Natural killer cell treated with Interleukin-12 subunit alpha and Interleukin-12 subunit beta and Interleukin-15 and Interleukin-18, amount 100 ng/mL, for 72 hours (primary cell): ENCODE results near the gene WASHC1. TPM values are rescaled to one million over a fixed set of nuclear protein-coding genes. Genes with fewer than 3 reads are reported as not detected.
"Not testable (repeated sequence)": the region's sequence is repeated elsewhere in the genome, so short reads cannot be mapped to it uniquely, and the experiment has no call there.

Source experiments
- ATAC-seq, 2 donors: fragments of 150-1000 bp; cut with Tn5 transposase in 1 of 2; sonication (Bioruptor Pico), chemical (Tn5 transposase) in 1 of 2; 2 replicates each; pipeline ENCODE4 v1.10.0; 2021
- DNase-seq: peaks from one replicate; pipeline ENCODE4 v3.0.0; 2022; ENCODE audit warnings: low spot score
- H3K27ac Mint-ChIP-seq, 2 donors: 1 replicate in 1 of 2; 2 replicates in 1 of 2; pipeline ENCODE4 v1.8.0; 2022; ENCODE audit warnings: mixed read lengths in 2 of 2, mild to moderate bottlenecking in 1 of 2, moderate library complexity in 1 of 2
- H3K27me3 Mint-ChIP-seq, 2 donors: 1 replicate in 1 of 2; 2 replicates in 1 of 2; pipeline ENCODE4 v1.8.0; 2022; ENCODE audit warnings: mixed read lengths in 2 of 2
- H3K36me3 Mint-ChIP-seq: one replicate; pipeline ENCODE4 v1.8.0; 2022; ENCODE audit warnings: mixed read lengths
- H3K4me1 Mint-ChIP-seq, 2 donors: 1 replicate in 1 of 2; 2 replicates in 1 of 2; pipeline ENCODE4 v1.8.0; 2022; ENCODE audit warnings: low read depth in 2 of 2, mixed read lengths in 2 of 2, mild to moderate bottlenecking in 1 of 2
- H3K4me3 Mint-ChIP-seq: one replicate; pipeline ENCODE4 v1.8.0; 2022; ENCODE audit warnings: mixed read lengths
- H3K9me3 Mint-ChIP-seq: 2 replicates; pipeline ENCODE4 v1.8.0; 2022; ENCODE audit warnings: mixed read lengths
- total RNA-seq, 2 donors: library from RNA; stranded (reverse); gene quantifications; one replicate each; pipeline ENCODE4 v1.2.3, GENCODE V29; 2022

WASHC1 gene
- total RNA-seq, 2 donors from 2014 or later = 12.4 to 17.5 TPM

DNA sequence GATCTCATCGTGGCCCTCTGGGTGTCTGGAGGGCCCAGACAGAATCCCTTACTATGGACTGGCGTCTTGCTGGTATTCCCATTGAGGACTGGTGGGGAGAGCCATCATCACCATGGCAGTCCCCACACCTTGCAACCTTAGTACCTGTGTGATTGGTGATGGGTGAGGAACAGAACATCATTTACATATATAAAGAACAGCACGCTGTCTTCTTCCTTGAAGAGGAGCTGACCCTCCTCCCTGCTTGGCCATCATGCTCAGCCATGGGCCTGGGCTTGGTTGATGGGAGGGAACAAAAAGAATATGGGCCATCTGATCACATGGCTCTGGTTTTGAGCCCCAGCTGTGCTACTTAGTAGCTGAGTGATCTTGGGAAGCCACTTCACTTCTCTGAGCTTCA is 13.9 kb upstream of the WASHC1 start:
- H3K27me3 Mint-ChIP-seq, H3K9me3 Mint-ChIP-seq, DNase-seq, H3K4me3 Mint-ChIP-seq, H3K4me1 Mint-ChIP-seq, ATAC-seq, H3K27ac Mint-ChIP-seq, H3K36me3 Mint-ChIP-seq: not testable (repeated sequence)

DNA sequence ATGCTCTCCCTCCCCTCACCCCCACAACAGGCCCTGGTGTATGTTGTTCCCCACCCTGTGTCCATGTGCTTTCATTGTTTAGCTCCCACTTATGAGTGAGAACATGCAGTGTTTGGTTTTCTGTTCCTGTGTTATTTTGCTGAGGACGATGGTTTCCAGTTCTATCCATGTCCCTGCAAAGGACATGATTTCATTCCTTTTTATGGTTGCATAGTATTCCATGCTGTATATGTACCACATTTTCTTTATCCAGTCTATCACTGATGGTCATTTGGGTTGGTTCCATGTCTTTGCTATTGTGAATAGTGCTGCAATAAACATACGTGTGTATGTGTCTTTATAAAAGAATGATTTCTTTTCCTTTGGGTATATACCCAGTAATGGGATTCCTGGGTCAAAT is 12.6 kb upstream of the WASHC1 start:
- not testable (repeated sequence) for H3K4me3 Mint-ChIP-seq, ATAC-seq

DNA sequence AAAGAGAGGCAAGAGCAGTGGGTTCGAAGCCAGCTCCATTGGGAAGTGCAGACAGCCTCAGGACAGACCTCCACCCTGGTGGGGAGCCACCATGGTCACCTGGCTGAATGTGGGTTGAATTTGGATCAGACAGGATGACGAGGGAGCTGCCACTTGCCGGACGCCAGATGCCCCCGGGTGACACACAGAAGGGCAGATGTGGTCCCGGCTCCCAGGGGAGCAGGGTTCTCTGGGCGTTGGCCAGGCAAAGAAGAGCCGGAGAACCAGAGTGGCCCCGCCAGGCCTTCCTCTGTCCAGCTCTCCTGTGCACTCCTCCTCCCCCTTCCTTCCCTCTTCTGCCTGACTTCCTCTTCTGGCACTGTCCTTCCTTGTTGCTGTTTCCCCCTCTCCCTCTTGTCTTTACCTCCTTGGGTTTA is 12.0 kb upstream of the WASHC1 start:
- not testable (repeated sequence) for H3K9me3 Mint-ChIP-seq, ATAC-seq, H3K4me3 Mint-ChIP-seq, DNase-seq, H3K4me1 Mint-ChIP-seq, H3K36me3 Mint-ChIP-seq, H3K27me3 Mint-ChIP-seq, H3K27ac Mint-ChIP-seq

More for the DNA sequence above, 12.6 kb upstream of the WASHC1 start:
- H3K9me3 Mint-ChIP-seq, H3K4me1 Mint-ChIP-seq, DNase-seq, H3K27ac Mint-ChIP-seq, H3K27me3 Mint-ChIP-seq, H3K36me3 Mint-ChIP-seq: not testable (repeated sequence)

DNA sequence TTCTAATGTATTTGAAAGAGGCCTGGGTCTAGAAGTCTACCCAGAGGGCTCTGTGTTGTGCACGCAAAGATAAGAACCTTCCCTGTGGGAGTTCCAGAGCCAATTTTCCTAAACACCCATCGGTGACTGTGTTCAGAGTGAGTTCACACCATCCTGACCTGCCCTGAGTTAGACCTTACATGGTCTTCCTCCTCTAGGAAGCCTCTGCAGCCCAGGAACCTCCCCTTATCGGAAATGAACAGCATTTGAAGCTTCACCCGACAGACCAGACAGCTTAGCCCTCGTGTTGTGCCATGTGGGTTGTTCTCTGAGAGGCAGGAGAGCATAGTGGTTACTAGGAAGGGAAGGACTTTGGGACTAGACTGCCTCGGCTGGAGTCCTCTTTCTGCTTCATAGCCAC is 3.1 kb upstream of the WASHC1 start:
- DNase-seq, H3K4me1 Mint-ChIP-seq, H3K4me3 Mint-ChIP-seq, H3K27ac Mint-ChIP-seq, H3K36me3 Mint-ChIP-seq, H3K27me3 Mint-ChIP-seq, ATAC-seq, H3K9me3 Mint-ChIP-seq: not testable (repeated sequence)

DNA sequence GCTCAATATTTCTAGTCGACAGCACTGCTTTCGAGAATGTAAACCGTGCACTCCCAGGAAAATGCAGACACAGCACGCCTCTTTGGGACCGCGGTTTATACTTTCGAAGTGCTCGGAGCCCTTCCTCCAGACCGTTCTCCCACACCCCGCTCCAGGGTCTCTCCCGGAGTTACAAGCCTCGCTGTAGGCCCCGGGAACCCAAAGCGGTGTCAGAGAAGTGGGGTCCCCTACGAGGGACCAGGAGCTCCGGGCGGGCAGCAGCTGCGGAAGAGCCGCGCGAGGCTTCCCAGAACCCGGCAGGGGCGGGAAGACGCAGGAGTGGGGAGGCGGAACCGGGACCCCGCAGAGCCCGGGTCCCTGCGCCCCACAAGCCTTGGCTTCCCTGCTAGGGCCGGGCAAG is 481 bp downstream of the WASHC1 start:
- H3K27ac Mint-ChIP-seq, H3K36me3 Mint-ChIP-seq, H3K9me3 Mint-ChIP-seq, ATAC-seq, H3K4me1 Mint-ChIP-seq, H3K4me3 Mint-ChIP-seq, H3K27me3 Mint-ChIP-seq, DNase-seq: not testable (repeated sequence)

DNA sequence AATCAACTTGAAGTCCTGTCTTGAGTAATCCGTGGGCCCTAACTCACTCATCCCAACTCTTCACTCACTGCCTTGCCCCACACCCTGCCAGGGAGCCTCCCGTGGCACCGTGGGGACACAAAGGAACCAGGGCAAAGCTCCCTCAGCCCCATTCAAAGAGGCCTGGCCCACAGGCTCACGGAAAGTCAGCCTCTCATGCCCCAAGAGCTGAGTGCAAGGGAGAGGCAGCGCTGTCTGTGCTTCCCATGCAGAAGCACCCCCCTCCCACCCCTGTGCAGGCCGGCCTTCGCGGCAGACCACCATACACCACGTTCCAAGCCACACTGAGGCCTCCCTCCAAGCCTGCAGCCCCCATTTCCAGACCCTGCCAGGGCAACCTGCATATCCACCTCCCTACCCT is 7.6 kb downstream of the WASHC1 start:
- H3K36me3 Mint-ChIP-seq, H3K27ac Mint-ChIP-seq: not testable (repeated sequence)

DNA sequence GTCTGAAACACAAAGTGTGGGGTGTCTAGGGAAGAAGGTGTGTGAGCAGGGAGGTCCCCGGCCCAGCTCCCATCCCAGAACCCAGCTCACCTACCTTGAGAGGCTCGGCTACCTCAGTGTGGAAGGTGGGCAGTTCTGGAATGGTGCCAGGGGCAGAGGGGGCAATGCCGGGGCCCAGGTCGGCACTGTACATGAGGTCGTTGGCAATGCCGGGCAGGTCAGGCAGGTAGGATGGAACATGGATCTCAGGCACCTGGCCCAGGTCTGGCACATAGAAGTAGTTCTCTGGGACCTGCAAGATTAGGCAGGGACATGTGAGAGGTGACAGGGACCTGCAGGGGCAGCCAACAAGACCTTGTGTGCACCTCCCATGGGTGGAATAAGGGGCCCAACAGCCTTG is 12.4 kb downstream of the WASHC1 start:
- H3K4me1 Mint-ChIP-seq, DNase-seq, H3K4me3 Mint-ChIP-seq, H3K27me3 Mint-ChIP-seq, ATAC-seq, H3K36me3 Mint-ChIP-seq, H3K27ac Mint-ChIP-seq, H3K9me3 Mint-ChIP-seq: not testable (repeated sequence)

More for the DNA sequence above, 7.6 kb downstream of the WASHC1 start:
- not testable (repeated sequence) for ATAC-seq, DNase-seq, H3K4me3 Mint-ChIP-seq, H3K9me3 Mint-ChIP-seq, H3K4me1 Mint-ChIP-seq, H3K27me3 Mint-ChIP-seq

DNA sequence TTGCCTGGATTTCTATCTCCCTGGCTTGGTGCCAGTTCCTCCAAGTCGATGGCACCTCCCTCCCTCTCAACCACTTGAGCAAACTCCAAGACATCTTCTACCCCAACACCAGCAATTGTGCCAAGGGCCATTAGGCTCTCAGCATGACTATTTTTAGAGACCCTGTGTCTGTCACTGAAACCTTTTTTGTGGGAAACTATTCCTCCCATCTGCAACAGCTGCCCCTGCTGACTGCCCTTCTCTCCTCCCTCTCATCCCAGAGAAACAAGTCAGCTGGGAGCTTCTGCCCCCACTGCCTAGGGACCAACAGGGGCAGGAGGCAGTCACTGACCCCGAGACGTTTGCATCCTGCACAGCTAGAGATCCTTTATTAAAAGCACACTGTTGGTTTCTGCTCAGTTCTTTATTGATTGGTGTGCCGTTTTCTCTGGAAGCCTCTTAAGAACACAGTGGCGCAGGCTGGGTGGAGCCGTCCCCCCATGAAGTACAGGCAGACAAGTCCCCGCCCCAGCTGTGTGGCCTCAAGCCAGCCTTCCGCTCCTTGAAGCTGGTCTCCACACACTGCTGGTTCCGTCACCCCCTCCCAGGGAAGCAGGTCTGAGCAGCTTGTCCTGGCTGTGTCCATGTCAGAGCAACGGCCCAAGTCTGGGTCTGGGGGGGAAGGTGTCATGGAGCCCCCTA is 15.0 kb downstream of the WASHC1 start:
- not testable (repeated sequence) for DNase-seq, ATAC-seq

DNA sequence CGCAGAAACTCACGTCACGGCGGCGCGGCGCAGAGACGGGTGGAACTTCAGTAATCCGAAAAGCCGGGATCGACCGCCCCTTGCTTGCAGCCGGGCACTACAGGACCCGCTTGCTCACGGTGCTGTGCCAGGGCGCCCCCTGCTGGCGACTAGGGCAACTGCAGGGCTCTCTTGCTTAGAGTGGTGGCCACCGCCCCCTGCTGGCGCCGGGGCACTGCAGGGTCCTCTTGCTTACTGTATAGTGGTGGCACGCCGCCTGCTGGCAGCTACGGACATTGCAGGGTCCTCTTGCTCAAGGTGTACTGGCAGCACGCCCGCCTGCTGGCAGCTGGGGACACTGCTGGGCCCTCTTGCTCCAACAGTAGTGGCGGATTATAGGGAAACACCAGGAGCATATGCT is 18.1 kb downstream of the WASHC1 start:
- H3K4me3 Mint-ChIP-seq, ATAC-seq, H3K36me3 Mint-ChIP-seq, H3K27ac Mint-ChIP-seq, H3K4me1 Mint-ChIP-seq, H3K27me3 Mint-ChIP-seq, H3K9me3 Mint-ChIP-seq: not testable (repeated sequence)
- DNase-seq = peak; percentile 85

More for the DNA sequence above, 15.0 kb downstream of the WASHC1 start:
- H3K36me3 Mint-ChIP-seq, H3K9me3 Mint-ChIP-seq, H3K4me1 Mint-ChIP-seq, H3K27me3 Mint-ChIP-seq, H3K4me3 Mint-ChIP-seq, H3K27ac Mint-ChIP-seq: not testable (repeated sequence)

DNA sequence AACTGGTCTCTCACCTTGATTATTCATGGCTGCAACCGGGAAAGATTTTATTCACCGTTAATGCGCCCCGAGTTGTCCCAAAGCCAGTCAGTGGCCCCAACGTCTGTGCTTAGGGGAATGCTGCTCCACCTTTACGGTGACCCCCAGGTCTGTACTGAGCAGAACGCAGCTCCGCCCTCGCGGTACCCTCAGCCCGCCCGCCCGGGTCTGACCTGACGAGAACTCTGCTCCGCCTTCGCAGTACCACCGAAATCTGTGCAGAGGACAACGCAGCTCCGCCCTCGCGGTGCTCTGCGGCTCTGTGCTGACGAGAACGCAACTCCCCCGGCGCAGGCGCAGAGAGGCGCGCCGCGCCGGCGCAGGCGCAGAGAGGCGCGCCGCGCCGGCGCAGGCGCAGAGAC is 18.6 kb downstream of the WASHC1 start:
- not testable (repeated sequence) for ATAC-seq, DNase-seq, H3K4me3 Mint-ChIP-seq, H3K9me3 Mint-ChIP-seq, H3K4me1 Mint-ChIP-seq, H3K27ac Mint-ChIP-seq, H3K36me3 Mint-ChIP-seq, H3K27me3 Mint-ChIP-seq

DNA sequence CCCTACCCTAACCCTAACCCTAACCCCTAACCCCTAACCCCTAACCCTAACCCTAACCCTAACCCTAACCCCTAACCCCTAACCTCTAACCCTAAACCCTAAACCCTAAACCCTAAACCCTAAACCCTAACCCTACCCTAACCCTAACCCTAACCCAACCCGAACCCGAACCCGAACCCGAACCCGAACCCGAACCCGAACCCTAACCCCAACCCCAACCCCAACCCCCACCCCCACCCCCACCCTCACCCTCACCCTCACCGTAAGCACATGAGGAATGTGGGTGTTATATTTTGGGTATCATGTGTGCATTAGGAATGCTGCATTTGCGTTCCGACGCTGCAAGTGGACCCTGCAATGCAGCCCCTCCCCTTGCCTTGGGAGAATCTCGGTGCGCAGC is 19.0 kb downstream of the WASHC1 start:
- H3K27ac Mint-ChIP-seq, H3K27me3 Mint-ChIP-seq, ATAC-seq, DNase-seq, H3K9me3 Mint-ChIP-seq, H3K4me3 Mint-ChIP-seq, H3K36me3 Mint-ChIP-seq, H3K4me1 Mint-ChIP-seq: not testable (repeated sequence)

Other genes with a start within 250 kb of the WASHC1 start
- under 1 TPM; 0.21 to 0.22 TPM for gene FOXD4, start 89.0 kb upstream of the WASHC1 start, total RNA-seq
- 10 to 100 TPM; 33.4 to 56.6 TPM for gene ZNG1A, start 149.6 kb upstream of the WASHC1 start, total RNA-seq
- gene DOCK8, start 185.4 kb upstream of the WASHC1 start, total RNA-seq = 100 to 1,000 TPM; 143 to 174 TPM